HepG2 (cell line): ENCODE data around the gene HYAL2. TPM values are rescaled to one million over a fixed set of nuclear protein-coding genes. Genes with fewer than 3 reads are reported as not detected.

ENCODE experiments used
- ARNT2 ChIP-seq: sonication (generic); formaldehyde crosslinking; IDR thresholded peaks from 2 replicates; pipeline ENCODE4 v1.8.0; 2022; ENCODE audit warnings: mild to moderate bottlenecking, low read depth, missing genetic modification reagents, moderate library complexity
- ATF1 ChIP-seq: IDR thresholded peaks from 2 replicates; pipeline ENCODE4 v1.6.1; 2016; ENCODE audit warnings: mild to moderate bottlenecking, control low read depth
- GATAD1 ChIP-seq: IDR thresholded peaks from 2 replicates; pipeline ENCODE4 v1.6.1; 2016; ENCODE audit warnings: missing genetic modification reagents, missing compliant biosample characterization
- GLI4 ChIP-seq: sonication (generic); formaldehyde crosslinking; IDR thresholded peaks from 2 replicates; pipeline ENCODE4 v1.5.1; 2020; ENCODE audit warnings: missing genetic modification reagents, mild to moderate bottlenecking, moderate library complexity, borderline replicate concordance
- MTF2 ChIP-seq: sonication (generic); formaldehyde crosslinking; IDR thresholded peaks from 2 replicates; pipeline ENCODE4 v1.5.0; 2020; ENCODE audit warnings: missing genetic modification reagents, borderline replicate concordance
- MXD4 ChIP-seq: IDR thresholded peaks from 2 replicates; pipeline ENCODE4 v1.6.1; 2016; ENCODE audit warnings: mild to moderate bottlenecking, missing biosample characterization, missing genetic modification reagents
- NCOA5 ChIP-seq: sonication (generic); formaldehyde crosslinking; IDR thresholded peaks from 2 replicates; pipeline ENCODE4 v1.4.0; 2020; ENCODE audit warnings: missing genetic modification reagents
- NR1H2 ChIP-seq: sonication (generic); formaldehyde crosslinking; IDR thresholded peaks from 2 replicates; pipeline ENCODE4 v1.8.1; 2022; ENCODE audit warnings: low read depth, missing genetic modification reagents, borderline replicate concordance
- SMAD1 ChIP-seq: sonication (generic); formaldehyde crosslinking; IDR thresholded peaks from 2 replicates; pipeline ENCODE4 v1.4.0; 2020; ENCODE audit warnings: missing genetic modification reagents, low read depth, mild to moderate bottlenecking, borderline replicate concordance
- TAF15 ChIP-seq: fragments of 200-400 bp; formaldehyde crosslinking; IDR thresholded peaks from one replicate; pipeline ENCODE4 v1.6.1; 2018; ENCODE audit warnings: mild to moderate bottlenecking, low read depth, low read length; ENCODE audit not compliant: poor library complexity, severe bottlenecking
- TEAD2 ChIP-seq: sonication (generic); formaldehyde crosslinking; IDR thresholded peaks from 2 replicates; pipeline ENCODE4 v1.9.0; 2021; ENCODE audit warnings: missing genetic modification reagents
- ZNF331 ChIP-seq: sonication (generic); formaldehyde crosslinking; IDR thresholded peaks from 2 replicates; pipeline ENCODE4 v1.4.0; 2020; ENCODE audit warnings: missing genetic modification reagents
- ZNF607 ChIP-seq: sonication (generic); formaldehyde crosslinking; IDR thresholded peaks from 2 replicates; pipeline ENCODE4 v1.5.1; 2020; ENCODE audit warnings: missing genetic modification reagents, mild to moderate bottlenecking, borderline replicate concordance
- ZNF614 ChIP-seq: IDR thresholded peaks from 2 replicates; pipeline ENCODE4 v1.6.1; 2018; ENCODE audit warnings: missing biosample characterization, missing genetic modification reagents, inconsistent platforms, borderline replicate concordance
- ZNF652 ChIP-seq: IDR thresholded peaks from 2 replicates; pipeline ENCODE4 v1.6.1; 2016; ENCODE audit warnings: low read depth, borderline replicate concordance
- ZNF720 ChIP-seq: sonication (generic); formaldehyde crosslinking; IDR thresholded peaks from 2 replicates; pipeline ENCODE4 v1.4.0; 2020; ENCODE audit warnings: missing genetic modification reagents
- polyA plus RNA-seq, 8 experiments: library from polyadenylated mRNA; depleted of rRNA in 3 of 8; stranded (reverse) in 7 of 8; unstranded in 1 of 8; fragments of >200 nt; fragmentation: Illumina TruSeq in 4 of 8; extraction: Trizol in 4 of 8; gene quantifications; 2 replicates each; pipeline versions ENCODE4 v1.2.1 to v1.2.3, GENCODE V29; 2011 to 2016; ENCODE audit warnings: low read depth in 4 of 8, missing spikeins in 1 of 8, mixed read lengths in 1 of 8; ENCODE audit not compliant: insufficient read depth in 1 of 8
- total RNA-seq, 5 experiments: library from RNA; depleted of rRNA; stranded (reverse); fragments of >200 nt; fragmentation: Illumina TruSeq; extraction: Trizol; gene quantifications; 2 replicates each; pipeline ENCODE4 v1.2.3, GENCODE V29; 2016; ENCODE audit warnings: low read depth in 1 of 5
- TF ChIP-seq, protein P1 (sequence below): sonication (generic); formaldehyde crosslinking; IDR thresholded peaks from 2 replicates; pipeline ENCODE4 v1.9.0; 2022; ENCODE audit warnings: missing genetic modification reagents, mild to moderate bottlenecking, borderline replicate concordance
- TF ChIP-seq, protein P2 (sequence below): sonication (generic); formaldehyde crosslinking; IDR thresholded peaks from 2 replicates; pipeline ENCODE4; 2020; ENCODE audit warnings: missing genetic modification reagents, mild to moderate bottlenecking, borderline replicate concordance
- TF ChIP-seq, protein P3 (sequence below): sonication (generic); formaldehyde crosslinking; IDR thresholded peaks from 2 replicates; pipeline ENCODE4 v1.4.0; 2020; ENCODE audit warnings: mild to moderate bottlenecking, missing genetic modification reagents
- TF ChIP-seq, protein P4 (sequence below): sonication (generic); formaldehyde crosslinking; IDR thresholded peaks from 2 replicates; pipeline ENCODE4 v1.8.0; 2022; ENCODE audit warnings: missing genetic modification reagents, low read depth, mild to moderate bottlenecking, borderline replicate concordance
- TF ChIP-seq, protein P5 (sequence below): sonication (generic); formaldehyde crosslinking; IDR thresholded peaks from 2 replicates; pipeline ENCODE4 v1.4.0; 2020; ENCODE audit warnings: missing genetic modification reagents, borderline replicate concordance
- TF ChIP-seq, protein P6 (sequence below): sonication (generic); formaldehyde crosslinking; IDR thresholded peaks from 2 replicates; pipeline ENCODE4 v1.5.0; 2020; ENCODE audit warnings: mild to moderate bottlenecking, missing genetic modification reagents, borderline replicate concordance

Gene HYAL2
- total and polyA plus RNA-seq, 2 of the 13 experiments (the other 11 are each of a cell fraction or from before 2014, with no cell fraction given) = 76.2 to 102 TPM

DNA sequence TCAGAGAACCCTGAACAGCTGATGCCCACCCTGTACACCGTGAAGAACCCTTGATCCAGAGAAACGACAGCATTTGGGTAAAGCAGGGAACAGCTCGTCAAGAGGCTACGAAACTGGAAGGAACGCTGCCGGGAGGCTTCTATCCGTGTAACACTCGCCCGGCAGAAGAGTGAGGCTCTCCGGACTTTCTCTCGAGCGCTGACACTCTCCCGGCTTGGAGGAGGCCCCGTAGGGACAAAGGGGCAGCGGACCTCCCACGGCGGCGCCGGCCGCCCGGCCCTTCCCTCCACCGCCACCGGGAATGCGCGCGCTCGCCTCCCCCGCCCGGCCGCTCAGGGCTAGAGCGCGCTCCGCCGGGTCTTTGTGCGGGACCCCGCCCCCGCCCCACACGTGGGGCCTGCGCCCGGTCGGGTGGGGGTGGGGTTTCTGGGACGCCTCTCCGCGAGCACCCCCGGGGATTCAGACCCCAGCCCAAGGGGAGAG lies 1.7 kb downstream of the HYAL2 start (continued):
- TF ChIP-seq, protein P1, sequence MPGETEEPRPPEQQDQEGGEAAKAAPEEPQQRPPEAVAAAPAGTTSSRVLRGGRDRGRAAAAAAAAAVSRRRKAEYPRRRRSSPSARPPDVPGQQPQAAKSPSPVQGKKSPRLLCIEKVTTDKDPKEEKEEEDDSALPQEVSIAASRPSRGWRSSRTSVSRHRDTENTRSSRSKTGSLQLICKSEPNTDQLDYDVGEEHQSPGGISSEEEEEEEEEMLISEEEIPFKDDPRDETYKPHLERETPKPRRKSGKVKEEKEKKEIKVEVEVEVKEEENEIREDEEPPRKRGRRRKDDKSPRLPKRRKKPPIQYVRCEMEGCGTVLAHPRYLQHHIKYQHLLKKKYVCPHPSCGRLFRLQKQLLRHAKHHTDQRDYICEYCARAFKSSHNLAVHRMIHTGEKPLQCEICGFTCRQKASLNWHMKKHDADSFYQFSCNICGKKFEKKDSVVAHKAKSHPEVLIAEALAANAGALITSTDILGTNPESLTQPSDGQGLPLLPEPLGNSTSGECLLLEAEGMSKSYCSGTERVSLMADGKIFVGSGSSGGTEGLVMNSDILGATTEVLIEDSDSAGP (CRISPR knock-in tag) = no peak
- TF ChIP-seq ZNF607 (no peak), ATF1 (CRISPR knock-in tag) (no peak), ZNF331 (no peak), NCOA5 (no peak), MTF2 (CRISPR knock-in tag) (no peak), ZNF652 (no peak), ARNT2 (CRISPR knock-in tag) (no peak), SMAD1 (no peak), TAF15 (no peak), ZNF614 (CRISPR knock-in tag) (no peak), GLI4 (0 out of 2 replicates have a peak, but pooled peaks have one; percentile 58), TEAD2 (no peak), GATAD1 (CRISPR knock-in tag) (no peak), NR1H2 (CRISPR knock-in tag) (0 out of 2 replicates have a peak, but pooled peaks have one; percentile 30), MXD4 (CRISPR knock-in tag) (peak; percentile 89), ZNF720 (CRISPR knock-in tag) (no peak)
- TF ChIP-seq, protein P2, sequence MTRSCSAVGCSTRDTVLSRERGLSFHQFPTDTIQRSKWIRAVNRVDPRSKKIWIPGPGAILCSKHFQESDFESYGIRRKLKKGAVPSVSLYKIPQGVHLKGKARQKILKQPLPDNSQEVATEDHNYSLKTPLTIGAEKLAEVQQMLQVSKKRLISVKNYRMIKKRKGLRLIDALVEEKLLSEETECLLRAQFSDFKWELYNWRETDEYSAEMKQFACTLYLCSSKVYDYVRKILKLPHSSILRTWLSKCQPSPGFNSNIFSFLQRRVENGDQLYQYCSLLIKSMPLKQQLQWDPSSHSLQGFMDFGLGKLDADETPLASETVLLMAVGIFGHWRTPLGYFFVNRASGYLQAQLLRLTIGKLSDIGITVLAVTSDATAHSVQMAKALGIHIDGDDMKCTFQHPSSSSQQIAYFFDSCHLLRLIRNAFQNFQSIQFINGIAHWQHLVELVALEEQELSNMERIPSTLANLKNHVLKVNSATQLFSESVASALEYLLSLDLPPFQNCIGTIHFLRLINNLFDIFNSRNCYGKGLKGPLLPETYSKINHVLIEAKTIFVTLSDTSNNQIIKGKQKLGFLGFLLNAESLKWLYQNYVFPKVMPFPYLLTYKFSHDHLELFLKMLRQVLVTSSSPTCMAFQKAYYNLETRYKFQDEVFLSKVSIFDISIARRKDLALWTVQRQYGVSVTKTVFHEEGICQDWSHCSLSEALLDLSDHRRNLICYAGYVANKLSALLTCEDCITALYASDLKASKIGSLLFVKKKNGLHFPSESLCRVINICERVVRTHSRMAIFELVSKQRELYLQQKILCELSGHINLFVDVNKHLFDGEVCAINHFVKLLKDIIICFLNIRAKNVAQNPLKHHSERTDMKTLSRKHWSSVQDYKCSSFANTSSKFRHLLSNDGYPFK = no peak
- TF ChIP-seq, protein P3, sequence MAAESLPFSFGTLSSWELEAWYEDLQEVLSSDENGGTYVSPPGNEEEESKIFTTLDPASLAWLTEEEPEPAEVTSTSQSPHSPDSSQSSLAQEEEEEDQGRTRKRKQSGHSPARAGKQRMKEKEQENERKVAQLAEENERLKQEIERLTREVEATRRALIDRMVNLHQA (CRISPR knock-in tag) = no peak
- TF ChIP-seq, protein P4, sequence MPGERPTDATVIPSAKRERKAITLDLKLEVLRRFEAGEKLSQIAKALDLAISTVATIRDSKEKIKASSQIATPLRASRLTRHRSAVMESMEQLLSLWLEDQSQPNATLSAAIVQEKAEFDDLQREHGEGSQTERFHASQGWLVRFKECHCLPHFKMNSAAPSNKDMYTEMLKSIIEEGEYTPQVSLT = no peak
- TF ChIP-seq, protein P5, sequence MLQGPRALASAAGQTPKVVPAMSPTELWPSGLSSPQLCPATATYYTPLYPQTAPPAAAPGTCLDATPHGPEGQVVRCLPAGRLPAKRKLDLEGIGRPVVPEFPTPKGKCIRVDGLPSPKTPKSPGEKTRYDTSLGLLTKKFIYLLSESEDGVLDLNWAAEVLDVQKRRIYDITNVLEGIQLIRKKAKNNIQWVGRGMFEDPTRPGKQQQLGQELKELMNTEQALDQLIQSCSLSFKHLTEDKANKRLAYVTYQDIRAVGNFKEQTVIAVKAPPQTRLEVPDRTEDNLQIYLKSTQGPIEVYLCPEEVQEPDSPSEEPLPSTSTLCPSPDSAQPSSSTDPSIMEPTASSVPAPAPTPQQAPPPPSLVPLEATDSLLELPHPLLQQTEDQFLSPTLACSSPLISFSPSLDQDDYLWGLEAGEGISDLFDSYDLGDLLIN = no peak
- TF ChIP-seq, protein P6, sequence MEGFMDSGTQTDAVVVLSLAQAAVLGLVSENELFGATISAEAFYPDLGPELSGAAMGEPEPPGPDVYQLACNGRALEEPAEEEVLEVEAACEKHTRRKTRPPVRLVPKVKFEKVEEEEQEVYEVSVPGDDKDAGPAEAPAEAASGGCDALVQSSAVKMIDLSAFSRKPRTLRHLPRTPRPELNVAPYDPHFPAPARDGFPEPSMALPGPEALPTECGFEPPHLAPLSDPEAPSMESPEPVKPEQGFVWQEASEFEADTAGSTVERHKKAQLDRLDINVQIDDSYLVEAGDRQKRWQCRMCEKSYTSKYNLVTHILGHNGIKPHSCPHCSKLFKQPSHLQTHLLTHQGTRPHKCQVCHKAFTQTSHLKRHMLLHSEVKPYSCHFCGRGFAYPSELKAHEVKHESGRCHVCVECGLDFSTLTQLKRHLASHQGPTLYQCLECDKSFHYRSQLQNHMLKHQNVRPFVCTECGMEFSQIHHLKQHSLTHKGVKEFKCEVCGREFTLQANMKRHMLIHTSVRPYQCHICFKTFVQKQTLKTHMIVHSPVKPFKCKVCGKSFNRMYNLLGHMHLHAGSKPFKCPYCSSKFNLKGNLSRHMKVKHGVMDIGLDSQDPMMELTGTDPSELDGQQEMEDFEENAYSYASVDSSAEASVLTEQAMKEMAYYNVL = no peak
